ENCODE results near the gene SMYD3. TPM values are rescaled to one million over a fixed set of nuclear protein-coding genes. Genes with fewer than 3 reads are reported as not detected.

The SMYD3 gene
- total and polyA plus RNA-seq, 9 of the 15 experiments (the other 6 are each of a cell fraction or from before 2014, with no cell fraction given), result 128 to 440 (median 197) TPM

DNA sequence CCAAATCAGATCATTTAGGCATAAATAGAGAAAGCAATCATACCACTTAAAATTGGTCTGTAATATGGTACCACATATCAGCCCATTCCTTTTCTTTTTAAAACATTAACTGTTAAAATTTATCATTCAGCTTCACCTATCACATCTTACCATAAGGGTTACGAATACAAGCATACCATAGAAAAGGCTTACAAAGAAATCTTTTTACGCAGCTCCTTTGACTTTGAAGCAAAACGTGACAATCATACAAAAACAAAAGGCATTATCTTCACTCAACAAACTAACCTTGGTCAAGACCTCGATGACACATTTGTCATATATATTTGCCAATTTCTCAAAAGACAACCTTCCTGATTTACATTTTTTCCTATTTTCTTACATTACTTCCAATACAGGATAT is 169.0 kb downstream of the SMYD3 start:
- H3K36me3 ChIP-seq (ENCODE audit: control insufficient read depth, insufficient read depth, low read length), result no peaks in the 10 kb centered on the region
- peaks cover 0 to 13% of the 10 kb centered on the region in 2 experiments; a peak in 2 of 5 replicates for H3K4me1 ChIP-seq (replicated peaks in 1 of 2; ENCODE audit: control insufficient read depth in 2 of 2, insufficient read depth in 2 of 2, low read length in 2 of 2)
- ATAC-seq (no peak), FAIRE-seq (no peak), DNase-seq (ENCODE audit: extremely low read depth in 1 of 4, low spot score in 3 of 4) (peak in 1 of 4 experiments; percentile 25)
- no peak overlapping the region for H2AFZ ChIP-seq (ENCODE audit: low read depth, low read length)
- H3K79me2 ChIP-seq (ENCODE audit: control insufficient read depth, insufficient read depth, low read length), result no peaks in the 10 kb centered on the region
- H3K4me2 ChIP-seq (ENCODE audit: insufficient read depth, low read length), result no peak overlapping the region
- no peaks in the 10 kb centered on the region for H3K9me1 ChIP-seq (ENCODE audit: control insufficient read depth, insufficient read depth, low read length)
- H3K4me3 ChIP-seq, result no peak overlapping the region
- BruUV-seq (replicated peaks), result no TSS peak
- H3K27ac ChIP-seq (ENCODE audit: extremely low read depth, low read depth, low read length), result no peak overlapping the region
- H3K9me3 ChIP-seq (replicated peaks; ENCODE audit: control insufficient read depth, insufficient read depth, low read depth, low read length), result no peaks in the 10 kb centered on the region
- WGBS (ENCODE audit: insufficient coverage, low coverage, missing lambda C conversion rate), result 8% methylated on average over 4 of the region's 4 CpGs
- intact Hi-C loops (cut with micrococcal nuclease), result no loop called here
- H3K9ac ChIP-seq (ENCODE audit: insufficient read depth in 1 of 2, low read depth in 2 of 2, low read length in 2 of 2), result no peak overlapping the region
- ChIA-PET CTCF (ENCODE audit: low intra/inter-chr PET ratio) (no interaction called here), POLR2A (interaction anchor here (1.1 to 1.8 kb wide), 2 partner anchors 12 to 16 kb away, joined by 4 to 6 read pairs; no protein-coding TSS in a partner anchor)
- no peaks in the 10 kb centered on the region for H3K27me3 ChIP-seq (ENCODE audit: control insufficient read depth in 2 of 2, insufficient read depth in 2 of 2, low read length in 2 of 2)
- H4K20me1 ChIP-seq (replicated peaks; ENCODE audit: control insufficient read depth, insufficient read depth, low read length), result no peaks in the 10 kb centered on the region
- in situ Hi-C loops (cut with MboI), result no loop called here
- TF ChIP-seq, protein P1, sequence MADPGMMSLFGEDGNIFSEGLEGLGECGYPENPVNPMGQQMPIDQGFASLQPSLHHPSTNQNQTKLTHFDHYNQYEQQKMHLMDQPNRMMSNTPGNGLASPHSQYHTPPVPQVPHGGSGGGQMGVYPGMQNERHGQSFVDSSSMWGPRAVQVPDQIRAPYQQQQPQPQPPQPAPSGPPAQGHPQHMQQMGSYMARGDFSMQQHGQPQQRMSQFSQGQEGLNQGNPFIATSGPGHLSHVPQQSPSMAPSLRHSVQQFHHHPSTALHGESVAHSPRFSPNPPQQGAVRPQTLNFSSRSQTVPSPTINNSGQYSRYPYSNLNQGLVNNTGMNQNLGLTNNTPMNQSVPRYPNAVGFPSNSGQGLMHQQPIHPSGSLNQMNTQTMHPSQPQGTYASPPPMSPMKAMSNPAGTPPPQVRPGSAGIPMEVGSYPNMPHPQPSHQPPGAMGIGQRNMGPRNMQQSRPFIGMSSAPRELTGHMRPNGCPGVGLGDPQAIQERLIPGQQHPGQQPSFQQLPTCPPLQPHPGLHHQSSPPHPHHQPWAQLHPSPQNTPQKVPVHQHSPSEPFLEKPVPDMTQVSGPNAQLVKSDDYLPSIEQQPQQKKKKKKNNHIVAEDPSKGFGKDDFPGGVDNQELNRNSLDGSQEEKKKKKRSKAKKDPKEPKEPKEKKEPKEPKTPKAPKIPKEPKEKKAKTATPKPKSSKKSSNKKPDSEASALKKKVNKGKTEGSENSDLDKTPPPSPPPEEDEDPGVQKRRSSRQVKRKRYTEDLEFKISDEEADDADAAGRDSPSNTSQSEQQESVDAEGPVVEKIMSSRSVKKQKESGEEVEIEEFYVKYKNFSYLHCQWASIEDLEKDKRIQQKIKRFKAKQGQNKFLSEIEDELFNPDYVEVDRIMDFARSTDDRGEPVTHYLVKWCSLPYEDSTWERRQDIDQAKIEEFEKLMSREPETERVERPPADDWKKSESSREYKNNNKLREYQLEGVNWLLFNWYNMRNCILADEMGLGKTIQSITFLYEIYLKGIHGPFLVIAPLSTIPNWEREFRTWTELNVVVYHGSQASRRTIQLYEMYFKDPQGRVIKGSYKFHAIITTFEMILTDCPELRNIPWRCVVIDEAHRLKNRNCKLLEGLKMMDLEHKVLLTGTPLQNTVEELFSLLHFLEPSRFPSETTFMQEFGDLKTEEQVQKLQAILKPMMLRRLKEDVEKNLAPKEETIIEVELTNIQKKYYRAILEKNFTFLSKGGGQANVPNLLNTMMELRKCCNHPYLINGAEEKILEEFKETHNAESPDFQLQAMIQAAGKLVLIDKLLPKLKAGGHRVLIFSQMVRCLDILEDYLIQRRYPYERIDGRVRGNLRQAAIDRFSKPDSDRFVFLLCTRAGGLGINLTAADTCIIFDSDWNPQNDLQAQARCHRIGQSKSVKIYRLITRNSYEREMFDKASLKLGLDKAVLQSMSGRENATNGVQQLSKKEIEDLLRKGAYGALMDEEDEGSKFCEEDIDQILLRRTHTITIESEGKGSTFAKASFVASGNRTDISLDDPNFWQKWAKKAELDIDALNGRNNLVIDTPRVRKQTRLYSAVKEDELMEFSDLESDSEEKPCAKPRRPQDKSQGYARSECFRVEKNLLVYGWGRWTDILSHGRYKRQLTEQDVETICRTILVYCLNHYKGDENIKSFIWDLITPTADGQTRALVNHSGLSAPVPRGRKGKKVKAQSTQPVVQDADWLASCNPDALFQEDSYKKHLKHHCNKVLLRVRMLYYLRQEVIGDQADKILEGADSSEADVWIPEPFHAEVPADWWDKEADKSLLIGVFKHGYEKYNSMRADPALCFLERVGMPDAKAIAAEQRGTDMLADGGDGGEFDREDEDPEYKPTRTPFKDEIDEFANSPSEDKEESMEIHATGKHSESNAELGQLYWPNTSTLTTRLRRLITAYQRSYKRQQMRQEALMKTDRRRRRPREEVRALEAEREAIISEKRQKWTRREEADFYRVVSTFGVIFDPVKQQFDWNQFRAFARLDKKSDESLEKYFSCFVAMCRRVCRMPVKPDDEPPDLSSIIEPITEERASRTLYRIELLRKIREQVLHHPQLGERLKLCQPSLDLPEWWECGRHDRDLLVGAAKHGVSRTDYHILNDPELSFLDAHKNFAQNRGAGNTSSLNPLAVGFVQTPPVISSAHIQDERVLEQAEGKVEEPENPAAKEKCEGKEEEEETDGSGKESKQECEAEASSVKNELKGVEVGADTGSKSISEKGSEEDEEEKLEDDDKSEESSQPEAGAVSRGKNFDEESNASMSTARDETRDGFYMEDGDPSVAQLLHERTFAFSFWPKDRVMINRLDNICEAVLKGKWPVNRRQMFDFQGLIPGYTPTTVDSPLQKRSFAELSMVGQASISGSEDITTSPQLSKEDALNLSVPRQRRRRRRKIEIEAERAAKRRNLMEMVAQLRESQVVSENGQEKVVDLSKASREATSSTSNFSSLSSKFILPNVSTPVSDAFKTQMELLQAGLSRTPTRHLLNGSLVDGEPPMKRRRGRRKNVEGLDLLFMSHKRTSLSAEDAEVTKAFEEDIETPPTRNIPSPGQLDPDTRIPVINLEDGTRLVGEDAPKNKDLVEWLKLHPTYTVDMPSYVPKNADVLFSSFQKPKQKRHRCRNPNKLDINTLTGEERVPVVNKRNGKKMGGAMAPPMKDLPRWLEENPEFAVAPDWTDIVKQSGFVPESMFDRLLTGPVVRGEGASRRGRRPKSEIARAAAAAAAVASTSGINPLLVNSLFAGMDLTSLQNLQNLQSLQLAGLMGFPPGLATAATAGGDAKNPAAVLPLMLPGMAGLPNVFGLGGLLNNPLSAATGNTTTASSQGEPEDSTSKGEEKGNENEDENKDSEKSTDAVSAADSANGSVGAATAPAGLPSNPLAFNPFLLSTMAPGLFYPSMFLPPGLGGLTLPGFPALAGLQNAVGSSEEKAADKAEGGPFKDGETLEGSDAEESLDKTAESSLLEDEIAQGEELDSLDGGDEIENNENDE (IDR thresholded peaks at IDR 0.05; ENCODE audit: low read depth, low read length), result no peak
- TF ChIP-seq POLR2G (IDR thresholded peaks at IDR 0.05; ENCODE audit: low read depth, low read length) (no peak), TCF7L2 (IDR thresholded peaks at IDR 0.05; ENCODE audit: low read depth, low read length) (no peak), ZFP30 (CRISPR knock-in tag; IDR thresholded peaks at IDR 0.05; ENCODE audit: borderline replicate concordance) (no peak), MCM3 (IDR thresholded peaks at IDR 0.05) (no peak), MTA2 (IDR thresholded peaks at IDR 0.05; ENCODE audit: low read depth) (no peak), FOXK1 (CRISPR knock-in tag; IDR thresholded peaks at IDR 0.05; ENCODE audit: borderline replicate concordance) (no peak), RNF2 (IDR thresholded peaks at IDR 0.05) (no peak), ZNF239 (CRISPR knock-in tag; IDR thresholded peaks at IDR 0.05) (no peak), ZKSCAN3 (CRISPR knock-in tag; IDR thresholded peaks at IDR 0.05) (no peak), TEAD2 (tag; IDR thresholded peaks at IDR 0.05) (no peak)
- TF ChIP-seq, protein P2, sequence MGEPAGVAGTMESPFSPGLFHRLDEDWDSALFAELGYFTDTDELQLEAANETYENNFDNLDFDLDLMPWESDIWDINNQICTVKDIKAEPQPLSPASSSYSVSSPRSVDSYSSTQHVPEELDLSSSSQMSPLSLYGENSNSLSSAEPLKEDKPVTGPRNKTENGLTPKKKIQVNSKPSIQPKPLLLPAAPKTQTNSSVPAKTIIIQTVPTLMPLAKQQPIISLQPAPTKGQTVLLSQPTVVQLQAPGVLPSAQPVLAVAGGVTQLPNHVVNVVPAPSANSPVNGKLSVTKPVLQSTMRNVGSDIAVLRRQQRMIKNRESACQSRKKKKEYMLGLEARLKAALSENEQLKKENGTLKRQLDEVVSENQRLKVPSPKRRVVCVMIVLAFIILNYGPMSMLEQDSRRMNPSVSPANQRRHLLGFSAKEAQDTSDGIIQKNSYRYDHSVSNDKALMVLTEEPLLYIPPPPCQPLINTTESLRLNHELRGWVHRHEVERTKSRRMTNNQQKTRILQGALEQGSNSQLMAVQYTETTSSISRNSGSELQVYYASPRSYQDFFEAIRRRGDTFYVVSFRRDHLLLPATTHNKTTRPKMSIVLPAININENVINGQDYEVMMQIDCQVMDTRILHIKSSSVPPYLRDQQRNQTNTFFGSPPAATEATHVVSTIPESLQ (CRISPR knock-in tag; IDR thresholded peaks at IDR 0.05), result no peak

Measured in K562 (cell line).